IMR-90 (cell line): Measurements from ENCODE around the gene TRPV3. TPM values are rescaled to one million over a fixed set of nuclear protein-coding genes. Genes with fewer than 3 reads are reported as not detected.
"Not testable (repeated sequence)": the region's sequence is repeated elsewhere in the genome, so short reads cannot be mapped to it uniquely, and the experiment has no call there.

Experiments
- ATAC-seq: fragments of 200-7000 bp; cut with Tn5 transposase; 2 replicates; pipeline ENCODE4 v1.9.1; 2020; ENCODE audit warnings: low read depth, mild to moderate bottlenecking, moderate library complexity
- BruUV-seq: library from RNA; stranded (reverse); fragments of 400-500 nt; replicated peaks from 2 replicates; lab custom pipeline; 2021; lab: Mats Ljungman, UMichigan
- CTCF ChIA-PET: fragments of 300-600 bp; formaldehyde crosslinking; extraction: SDS; loops from one replicate; lab custom pipeline; 2021; ENCODE audit warnings: antibody characterized with exemption; lab: Yijun Ruan, JAX
- POLR2A ChIA-PET: fragments of 300-600 bp; sonication (Branson Sonifier 250); formaldehyde crosslinking; loops from one replicate; lab custom pipeline; 2022; ENCODE audit warnings: antibody characterized with exemption; ENCODE audit not compliant: unreplicated experiment; lab: Charles Lee
- DNase-seq: peaks from one replicate; pipeline ENCODE4 v3.0.0; 2013
- H2AFZ ChIP-seq: replicated peaks from 2 replicates; pipeline ENCODE3; 2013; ENCODE audit warnings: low read length, mild to moderate bottlenecking; ENCODE audit not compliant: poor library complexity
- H2AK5ac ChIP-seq: 2 replicates; pipeline ENCODE4 v1.6.1; 2013; ENCODE audit warnings: low read depth, low read length, inconsistent platforms
- H2AK9ac ChIP-seq: replicated peaks from 2 replicates; pipeline ENCODE3; 2013; ENCODE audit warnings: mild to moderate bottlenecking, low read depth, low read length, moderate library complexity; ENCODE audit not compliant: poor library complexity
- H2BK120ac ChIP-seq: 2 replicates; pipeline ENCODE4 v1.6.1; 2013; ENCODE audit warnings: low read depth, low read length, inconsistent platforms
- H2BK15ac ChIP-seq: 3 replicates; pipeline ENCODE4 v1.6.1; 2013; ENCODE audit warnings: low read depth, low read length, inconsistent platforms
- H2BK20ac ChIP-seq: 2 replicates; pipeline ENCODE4 v1.6.1; 2013; ENCODE audit warnings: low read depth, mild to moderate bottlenecking, inconsistent platforms, low read length, moderate library complexity
- H2BK5ac ChIP-seq: 2 replicates; pipeline ENCODE4 v1.6.1; 2013; ENCODE audit warnings: mild to moderate bottlenecking, low read depth, low read length, inconsistent platforms; ENCODE audit not compliant: poor library complexity, severe bottlenecking
- H3K14ac ChIP-seq: replicated peaks from 2 replicates; pipeline ENCODE4 v1.6.1; 2013; ENCODE audit warnings: low read depth, low read length, inconsistent platforms
- H3K18ac ChIP-seq: 2 replicates; pipeline ENCODE4 v1.6.1; 2013; ENCODE audit warnings: low read depth, low read length, control low read depth
- H3K23ac ChIP-seq: 2 replicates; pipeline ENCODE4 v1.6.1; 2013; ENCODE audit warnings: low read depth, low read length, inconsistent platforms
- H3K27ac ChIP-seq: 2 replicates; pipeline ENCODE4 v1.5.1; 2013; ENCODE audit warnings: mild to moderate bottlenecking, control low read depth, low read length; ENCODE audit not compliant: insufficient read depth
- H3K27me3 ChIP-seq: 2 replicates; pipeline ENCODE4 v1.6.1; 2013; ENCODE audit warnings: low read length; ENCODE audit not compliant: control insufficient read depth, insufficient read depth
- H3K36me3 ChIP-seq: 2 replicates; pipeline ENCODE4 v1.6.1; 2013; ENCODE audit warnings: low read length, mixed read lengths; ENCODE audit not compliant: control insufficient read depth, insufficient read depth
- H3K4ac ChIP-seq: 2 replicates; pipeline ENCODE4 v1.6.1; 2013; ENCODE audit warnings: low read depth, low read length, inconsistent platforms
- H3K4me1 ChIP-seq: 2 replicates; pipeline ENCODE4 v1.6.1; 2013; ENCODE audit warnings: low read length, mixed read lengths; ENCODE audit not compliant: control insufficient read depth, insufficient read depth
- H3K4me2 ChIP-seq: 2 replicates; pipeline ENCODE4 v1.6.1; 2013; ENCODE audit warnings: low read depth, mild to moderate bottlenecking, control low read depth, low read length, moderate library complexity
- H3K4me3 ChIP-seq: 2 replicates; pipeline ENCODE4 v1.5.1; 2013; ENCODE audit warnings: low read depth, mild to moderate bottlenecking, control low read depth, low read length, moderate library complexity; ENCODE audit not compliant: insufficient read depth
- H3K56ac ChIP-seq: 2 replicates; pipeline ENCODE4 v1.6.1; 2013; ENCODE audit warnings: low read length, inconsistent platforms; ENCODE audit not compliant: insufficient read depth; ENCODE audit errors: extremely low read depth
- H3K79me1 ChIP-seq, 2 experiments: 2 replicates each; pipeline ENCODE4 v1.6.1; 2013; ENCODE audit warnings: low read length in 2 of 2, inconsistent platforms in 1 of 2, low read depth in 1 of 2
- H3K9ac ChIP-seq: 2 replicates; pipeline ENCODE4 v1.6.1; 2013; ENCODE audit warnings: low read depth, low read length, control low read depth
- H3K9me1 ChIP-seq: 2 replicates; pipeline ENCODE4 v1.6.1; 2013; ENCODE audit warnings: low read length, inconsistent platforms; ENCODE audit not compliant: insufficient read depth
- H3K9me3 ChIP-seq: 2 replicates; pipeline ENCODE4 v1.6.1; 2013; ENCODE audit warnings: low read length; ENCODE audit not compliant: control insufficient read depth, insufficient read depth
- H4K20me1 ChIP-seq: 2 replicates; pipeline ENCODE4 v1.6.1; 2013; ENCODE audit warnings: low read length, inconsistent platforms; ENCODE audit not compliant: insufficient read depth
- H4K5ac ChIP-seq: 2 replicates; pipeline ENCODE4 v1.6.1; 2013; ENCODE audit warnings: mild to moderate bottlenecking, low read depth, low read length, control low read depth
- H4K8ac ChIP-seq, 2 experiments: 2 replicates each; pipeline ENCODE4 v1.6.1; 2013; ENCODE audit warnings: low read depth in 2 of 2, low read length in 2 of 2, control low read depth in 1 of 2, inconsistent platforms in 1 of 2
- H4K91ac ChIP-seq: 2 replicates; pipeline ENCODE4 v1.6.1; 2013; ENCODE audit warnings: low read depth, low read length, inconsistent platforms; ENCODE audit not compliant: insufficient read depth
- FOS ChIP-seq: fragments of 150-350 bp; IDR thresholded peaks from 2 replicates; pipeline ENCODE4 v1.6.1; 2016; ENCODE audit warnings: low read depth, low read length
- NFE2L2 ChIP-seq: fragments of 150-350 bp; IDR thresholded peaks from 2 replicates; pipeline ENCODE4 v1.6.1; 2016; ENCODE audit warnings: low read depth, mild to moderate bottlenecking, low read length
- RFX5 ChIP-seq: IDR thresholded peaks from 2 replicates; pipeline ENCODE4 v1.8.0; 2012; ENCODE audit warnings: low read depth, mild to moderate bottlenecking, low read length, moderate library complexity
- WGBS, 2 experiments: methylation state at CpG; one replicate each; pipeline versions ENCODE4 v1.1.5 to v1.1.7; 2013; ENCODE audit warnings: missing lambda C conversion rate in 2 of 2; ENCODE audit not compliant: insufficient read length in 1 of 2; ENCODE audit errors: extremely low coverage in 2 of 2; 5-methylcytosine and 5-hydroxymethylcytosine counted together
- dilution Hi-C: fragments of 300-500 bp; cut with HindIII; formaldehyde crosslinking; loops from one replicate; pipeline ENCODE4 v1.14.3; 2018; ENCODE audit warnings: low sequenced_read_pairs; ENCODE audit not compliant: unreplicated experiment
- in situ Hi-C: fragments of 300-500 bp; cut with MboI; formaldehyde crosslinking; loops from 3 replicates; pipeline ENCODE4 v1.14.3; 2019; ENCODE audit warnings: low sequenced_read_pairs, inconsistent platforms, mixed read lengths
- intact Hi-C: fragments of 100-400 bp; cut with micrococcal nuclease; formaldehyde crosslinking; loops from 2 replicates; pipeline ENCODE4 v1.10.0; 2022
- polyA plus RNA-seq, 3 experiments: library from polyadenylated mRNA; depleted of rRNA; stranded (reverse); fragments of >200 nt; gene quantifications; 2 replicates each; pipeline ENCODE4 v1.2.3, GENCODE V29; 2012; ENCODE audit warnings: low replicate concordance in 1 of 3
- total RNA-seq: library from RNA; depleted of rRNA; stranded (reverse); fragments of >200 nt; gene quantifications from 2 replicates; pipeline ENCODE4 v1.2.3, GENCODE V29; 2012
- TF ChIP-seq, protein P1 (sequence below): fragments of 150-350 bp; IDR thresholded peaks from 2 replicates; pipeline ENCODE4 v1.6.1; 2016; ENCODE audit warnings: low read depth, mild to moderate bottlenecking, low read length, moderate library complexity, borderline replicate concordance
- TF ChIP-seq, protein P2 (sequence below): conservative IDR thresholded peaks from 2 replicates; pipeline ENCODE4 v1.5.1; 2012; ENCODE audit warnings: mild to moderate bottlenecking, low read depth, low read length, improper control_type of control experiment

Gene TRPV3
- total and polyA plus RNA-seq, 2 of the 4 experiments (the other 2 are of a cell fraction): 0.18 to 0.26 TPM

DNA sequence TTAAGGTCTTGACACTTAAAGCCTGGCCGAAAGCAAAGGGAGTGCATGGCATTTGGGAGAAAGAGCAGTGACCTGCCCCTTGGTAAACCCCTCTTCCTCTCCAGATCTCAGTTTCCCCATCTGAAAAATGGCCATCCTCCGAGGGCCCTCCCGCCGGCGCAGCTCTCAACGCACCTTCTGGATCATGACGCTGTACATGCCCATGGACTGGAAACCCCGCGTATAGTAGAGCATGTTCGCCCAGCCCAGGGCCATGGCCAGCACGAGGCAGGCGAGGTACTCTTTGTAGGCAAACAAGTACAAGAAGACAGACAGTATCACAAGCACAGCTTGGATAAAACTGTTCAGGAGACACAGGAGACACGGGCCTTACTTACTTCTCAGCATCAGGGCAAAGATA, 33.6 kb downstream of the TRPV3 start:
- Histone ChIP-seq H3K18ac (no peak overlapping the region), H3K9ac (no peak overlapping the region), H3K27ac (no peak overlapping the region), H2BK120ac (no peak overlapping the region), H2BK5ac (no peak overlapping the region), H2AK5ac (no peak overlapping the region), H3K79me1 (no peaks in the 10 kb centered on the region), H2AFZ (no peak overlapping the region), H3K4me3 (no peak overlapping the region), H3K56ac (no peak overlapping the region), H4K5ac (no peak overlapping the region), H3K36me3 (no peaks in the 10 kb centered on the region), H4K91ac (no peak overlapping the region), H2BK15ac (no peak overlapping the region), H3K4ac (no peak overlapping the region), H3K27me3 (no peaks in the 10 kb centered on the region), H2BK20ac (no peak overlapping the region), H3K4me1 (no peaks in the 10 kb centered on the region), H3K14ac (no peak overlapping the region), H3K9me3 (peaks cover 1% of the 10 kb centered on the region; the same call in 1 of the 2 replicates), H3K9me1 (no peaks in the 10 kb centered on the region), H3K23ac (no peak overlapping the region), H3K4me2 (no peak overlapping the region), H4K8ac (no peak overlapping the region), H2AK9ac (peak overlapping the region; percentile 65), H4K20me1 (no peaks in the 10 kb centered on the region)
- DNase-seq (no peak), ATAC-seq (no peak)
- CTCF ChIA-PET: no interaction called here
- TF ChIP-seq FOS: no peak
- TF ChIP-seq, protein P1, sequence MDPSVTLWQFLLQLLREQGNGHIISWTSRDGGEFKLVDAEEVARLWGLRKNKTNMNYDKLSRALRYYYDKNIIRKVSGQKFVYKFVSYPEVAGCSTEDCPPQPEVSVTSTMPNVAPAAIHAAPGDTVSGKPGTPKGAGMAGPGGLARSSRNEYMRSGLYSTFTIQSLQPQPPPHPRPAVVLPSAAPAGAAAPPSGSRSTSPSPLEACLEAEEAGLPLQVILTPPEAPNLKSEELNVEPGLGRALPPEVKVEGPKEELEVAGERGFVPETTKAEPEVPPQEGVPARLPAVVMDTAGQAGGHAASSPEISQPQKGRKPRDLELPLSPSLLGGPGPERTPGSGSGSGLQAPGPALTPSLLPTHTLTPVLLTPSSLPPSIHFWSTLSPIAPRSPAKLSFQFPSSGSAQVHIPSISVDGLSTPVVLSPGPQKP: no peak
- no peak for TF ChIP-seq RFX5
- TF ChIP-seq, protein P2, sequence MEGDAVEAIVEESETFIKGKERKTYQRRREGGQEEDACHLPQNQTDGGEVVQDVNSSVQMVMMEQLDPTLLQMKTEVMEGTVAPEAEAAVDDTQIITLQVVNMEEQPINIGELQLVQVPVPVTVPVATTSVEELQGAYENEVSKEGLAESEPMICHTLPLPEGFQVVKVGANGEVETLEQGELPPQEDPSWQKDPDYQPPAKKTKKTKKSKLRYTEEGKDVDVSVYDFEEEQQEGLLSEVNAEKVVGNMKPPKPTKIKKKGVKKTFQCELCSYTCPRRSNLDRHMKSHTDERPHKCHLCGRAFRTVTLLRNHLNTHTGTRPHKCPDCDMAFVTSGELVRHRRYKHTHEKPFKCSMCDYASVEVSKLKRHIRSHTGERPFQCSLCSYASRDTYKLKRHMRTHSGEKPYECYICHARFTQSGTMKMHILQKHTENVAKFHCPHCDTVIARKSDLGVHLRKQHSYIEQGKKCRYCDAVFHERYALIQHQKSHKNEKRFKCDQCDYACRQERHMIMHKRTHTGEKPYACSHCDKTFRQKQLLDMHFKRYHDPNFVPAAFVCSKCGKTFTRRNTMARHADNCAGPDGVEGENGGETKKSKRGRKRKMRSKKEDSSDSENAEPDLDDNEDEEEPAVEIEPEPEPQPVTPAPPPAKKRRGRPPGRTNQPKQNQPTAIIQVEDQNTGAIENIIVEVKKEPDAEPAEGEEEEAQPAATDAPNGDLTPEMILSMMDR: no peak
- TF ChIP-seq NFE2L2: no peak
- dilution Hi-C loops (no loop called here), intact Hi-C loops (no loop called here), in situ Hi-C loops (no loop called here)
- WGBS, 2 experiments: 88% methylated on average over 11 of the region's 13 CpGs; no CpG with 5 or more reads in 1 of the 2 experiments
- POLR2A ChIA-PET: no interaction called here
- no TSS peak for BruUV-seq

DNA sequence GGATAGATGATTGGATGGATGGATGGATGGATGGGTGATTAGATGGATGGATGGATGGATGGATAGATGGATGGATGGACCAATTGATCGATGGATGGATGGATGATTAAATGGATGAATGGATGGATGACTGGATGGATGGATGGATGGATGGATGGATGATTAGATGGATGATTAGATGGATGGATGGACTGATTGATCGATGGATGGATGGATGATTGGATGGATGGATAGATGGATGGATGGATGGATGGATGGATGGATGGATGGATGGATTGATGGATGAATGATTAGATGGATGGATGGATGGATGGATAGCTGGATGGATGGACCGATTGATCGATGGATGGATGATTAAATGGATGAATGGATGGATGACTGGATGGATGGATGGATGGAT, 38.1 kb downstream of the TRPV3 start:
- H2AK9ac ChIP-seq, H3K79me1 ChIP-seq, H3K36me3 ChIP-seq, H4K91ac ChIP-seq, in situ Hi-C loops, H3K27me3 ChIP-seq, H2AK5ac ChIP-seq, CTCF ChIA-PET, POLR2A ChIA-PET, H3K4me3 ChIP-seq, H2BK20ac ChIP-seq, ATAC-seq, BruUV-seq, intact Hi-C loops, H3K23ac ChIP-seq, H3K9ac ChIP-seq, H3K56ac ChIP-seq, H2AFZ ChIP-seq, H4K5ac ChIP-seq, H4K20me1 ChIP-seq, H4K8ac ChIP-seq, H2BK15ac ChIP-seq, H3K9me3 ChIP-seq, H3K27ac ChIP-seq, H3K14ac ChIP-seq, H3K18ac ChIP-seq, H3K4me1 ChIP-seq, DNase-seq, H3K4me2 ChIP-seq, H3K4ac ChIP-seq, dilution Hi-C loops, H2BK120ac ChIP-seq, H3K9me1 ChIP-seq: not testable (repeated sequence)
- H2BK5ac ChIP-seq: peak overlapping the region; percentile 33
- WGBS, 2 experiments: 59 to 100% methylated on average over 2 to 4 of the region's 4 CpGs
